HG03196 (cell line): ENCODE data around the gene TRAF3IP1.
A peak's percentile ranks its signal among the peaks of the same experiment; 100 is the strongest.

Experiments used
- ATAC-seq: cut with Tn5 transposase; IDR thresholded peaks from one replicate; pipeline ENCODE4 v1.9.1; 2021; ENCODE audit not compliant: unreplicated experiment

Gene TRAF3IP1

DNA sequence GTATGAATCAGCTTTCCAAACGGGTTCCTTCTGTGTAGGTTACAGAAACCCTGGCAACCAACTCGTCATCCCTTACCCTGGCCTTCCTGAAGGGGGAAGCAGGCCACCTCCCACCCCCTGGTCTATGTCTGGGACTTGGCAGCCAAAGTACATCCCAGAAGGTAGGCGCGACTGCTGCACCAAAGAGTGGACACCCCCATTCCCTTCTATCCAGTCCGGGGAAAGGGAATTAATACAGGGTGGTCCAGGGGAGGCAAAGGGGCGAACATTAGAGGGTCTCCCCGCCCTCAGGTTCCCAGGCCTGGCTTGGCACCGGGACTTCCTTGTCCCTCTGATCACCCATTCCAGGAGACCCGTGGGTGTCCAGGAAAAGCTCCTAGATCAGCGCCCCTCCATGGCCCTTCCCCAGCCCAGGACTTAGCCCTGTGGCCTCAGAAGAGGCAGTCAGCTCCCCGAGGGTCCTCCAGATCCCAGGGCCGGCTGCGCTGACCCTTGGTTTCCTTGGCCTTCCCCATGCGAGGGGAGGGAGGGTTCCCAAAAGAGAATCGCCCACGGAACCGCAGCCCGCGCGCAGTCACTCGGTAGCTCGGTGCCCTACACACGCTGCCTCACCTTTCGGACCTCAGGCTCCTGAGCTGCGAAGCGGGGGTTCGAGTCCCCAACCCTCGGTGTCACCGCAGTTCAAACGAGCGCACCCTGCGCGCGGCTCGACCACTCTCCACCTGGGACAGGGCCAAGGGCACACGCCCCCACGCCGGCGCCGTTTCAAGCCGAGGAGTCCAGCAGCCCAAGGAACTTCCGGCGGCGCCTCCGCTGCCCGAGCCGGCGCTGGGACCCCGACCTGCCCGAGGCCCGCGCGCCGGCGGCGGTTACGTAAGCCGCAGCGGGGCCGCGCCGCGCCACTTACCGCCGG lies 32.3 kb upstream of the TRAF3IP1 start, which contains the start of gene PER2:
Gene PER2 (minus strand): TSS at position 874 of the 913 bp plus-strand sequence. CDS start 10,674 bp downstream, outside the sequence.
- peak; percentile 30 for ATAC-seq

DNA sequence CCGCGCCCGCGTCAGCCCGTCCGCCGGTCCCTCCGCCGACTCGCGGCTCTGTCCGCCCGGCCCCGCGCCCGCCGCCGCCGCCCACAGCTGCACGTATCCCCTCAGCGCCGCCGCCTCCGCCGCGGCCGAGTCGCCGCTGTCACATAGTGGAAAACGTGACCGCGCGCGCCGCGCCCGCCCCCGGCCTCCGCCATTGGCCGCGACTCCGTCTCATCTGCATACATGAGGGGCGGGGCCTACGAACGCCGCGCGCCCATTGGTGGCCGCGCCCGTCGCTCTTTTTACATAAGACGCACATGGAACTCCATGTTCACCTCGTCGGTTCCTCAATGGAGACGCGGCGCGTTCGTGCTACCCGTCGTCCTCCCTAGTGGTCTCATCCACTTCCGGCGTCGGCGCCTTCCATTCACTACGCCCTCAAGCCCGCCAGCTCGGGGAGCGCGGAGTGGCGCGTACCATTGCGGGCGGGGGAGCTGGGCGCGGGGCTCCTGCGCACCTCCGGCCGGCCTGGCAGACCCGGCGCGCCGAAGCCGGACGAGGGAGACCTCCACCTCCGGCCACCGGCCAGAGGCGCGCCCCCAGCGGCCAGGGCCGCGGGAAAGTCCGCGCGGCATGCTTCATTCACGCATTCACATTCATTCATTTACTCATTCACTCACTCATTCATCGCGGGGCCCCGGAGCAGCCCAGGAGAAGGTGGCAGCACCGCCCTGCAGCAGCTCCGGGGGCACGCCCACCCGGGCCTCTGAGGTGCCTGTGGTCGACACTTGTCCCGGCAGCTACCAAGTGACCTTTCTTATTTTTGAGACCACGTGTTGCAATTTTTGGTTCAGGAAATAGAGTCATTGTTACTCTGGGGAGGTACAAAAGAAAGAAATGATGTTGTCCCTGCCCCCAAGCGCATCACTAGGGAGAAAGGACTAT lies 31.4 kb upstream of the TRAF3IP1 start:
- ATAC-seq: peak; percentile 91

DNA sequence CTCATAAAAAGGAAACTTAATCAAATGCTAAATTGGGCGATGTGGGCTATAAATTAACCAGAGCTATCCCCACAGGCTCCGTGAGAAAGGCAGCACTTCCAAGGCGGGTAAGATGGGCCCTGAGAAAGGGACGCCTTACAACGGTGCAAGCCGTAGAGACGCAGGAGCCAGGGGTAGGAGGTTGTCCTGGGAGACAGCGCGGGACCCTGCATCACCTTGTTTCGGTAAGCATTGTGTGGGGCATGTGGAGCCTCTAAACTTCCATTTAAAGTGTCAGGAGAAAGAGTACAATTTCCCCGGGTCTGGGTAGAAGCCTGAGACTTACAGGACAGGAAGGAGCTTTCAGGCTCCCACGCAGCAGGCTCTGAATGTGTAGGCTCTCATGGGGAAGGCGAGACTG lies 30.7 kb upstream of the TRAF3IP1 start:
- no peak for ATAC-seq

DNA sequence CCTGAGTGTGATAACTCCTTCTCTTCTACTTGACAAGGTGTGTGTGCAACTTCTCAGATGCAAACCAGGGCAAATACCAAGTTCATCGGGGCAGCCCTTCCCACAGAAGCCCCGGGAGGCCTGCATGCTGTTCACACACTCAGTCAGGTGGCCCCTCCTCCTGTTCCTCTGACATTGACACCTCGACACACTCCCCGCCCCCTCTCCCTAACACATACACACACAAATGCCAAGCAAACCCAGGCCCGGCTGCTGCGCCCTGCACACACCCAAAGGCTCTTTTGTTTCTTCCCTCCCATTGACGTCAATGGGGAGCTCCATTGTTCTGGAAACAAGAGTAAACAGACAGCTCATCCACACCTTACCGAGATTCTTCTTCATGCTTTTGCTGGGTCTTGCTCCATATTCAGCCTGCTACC lies 30.2 kb upstream of the TRAF3IP1 start:
- ATAC-seq: no peak

DNA sequence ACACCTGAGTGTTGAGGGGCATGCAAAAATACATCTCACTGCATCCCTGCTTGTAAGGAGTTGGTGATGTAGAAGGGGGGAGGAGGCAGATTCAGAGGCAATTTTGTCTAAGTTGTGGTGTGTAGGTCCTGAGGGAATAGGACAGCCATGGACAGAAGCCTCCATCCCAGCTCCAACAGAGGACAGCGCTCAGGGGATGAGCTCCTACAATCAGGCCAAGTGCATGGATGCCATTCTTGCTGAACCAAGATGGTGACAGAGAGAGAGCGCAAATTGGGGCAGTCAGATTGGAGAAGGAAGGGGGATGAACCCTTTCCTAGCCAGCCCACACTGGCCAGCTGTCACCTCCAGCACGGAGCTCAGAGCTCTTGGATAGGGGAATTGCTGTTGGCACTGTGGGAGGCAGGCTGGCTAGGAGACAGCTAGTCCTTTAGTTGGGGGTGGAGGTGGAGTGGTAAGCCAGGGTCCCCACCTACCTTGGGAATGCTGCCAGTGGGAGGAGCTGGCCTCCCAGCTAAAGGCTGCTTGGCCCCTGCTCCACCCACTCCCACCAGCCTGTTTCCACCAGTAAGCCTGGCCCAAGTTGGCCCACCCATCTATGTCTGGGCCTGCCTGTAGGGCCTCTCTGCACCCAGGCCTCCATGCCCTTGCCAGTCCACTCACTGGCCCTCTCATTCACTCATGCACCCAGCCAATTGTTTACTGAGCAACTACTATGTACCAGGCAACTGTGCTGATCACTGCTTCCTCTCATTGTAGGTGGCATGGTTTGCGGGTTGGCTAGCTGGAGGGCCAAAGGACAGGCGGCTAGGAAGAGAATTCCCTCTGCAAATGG lies 29.4 kb upstream of the TRAF3IP1 start:
- no peak for ATAC-seq

DNA sequence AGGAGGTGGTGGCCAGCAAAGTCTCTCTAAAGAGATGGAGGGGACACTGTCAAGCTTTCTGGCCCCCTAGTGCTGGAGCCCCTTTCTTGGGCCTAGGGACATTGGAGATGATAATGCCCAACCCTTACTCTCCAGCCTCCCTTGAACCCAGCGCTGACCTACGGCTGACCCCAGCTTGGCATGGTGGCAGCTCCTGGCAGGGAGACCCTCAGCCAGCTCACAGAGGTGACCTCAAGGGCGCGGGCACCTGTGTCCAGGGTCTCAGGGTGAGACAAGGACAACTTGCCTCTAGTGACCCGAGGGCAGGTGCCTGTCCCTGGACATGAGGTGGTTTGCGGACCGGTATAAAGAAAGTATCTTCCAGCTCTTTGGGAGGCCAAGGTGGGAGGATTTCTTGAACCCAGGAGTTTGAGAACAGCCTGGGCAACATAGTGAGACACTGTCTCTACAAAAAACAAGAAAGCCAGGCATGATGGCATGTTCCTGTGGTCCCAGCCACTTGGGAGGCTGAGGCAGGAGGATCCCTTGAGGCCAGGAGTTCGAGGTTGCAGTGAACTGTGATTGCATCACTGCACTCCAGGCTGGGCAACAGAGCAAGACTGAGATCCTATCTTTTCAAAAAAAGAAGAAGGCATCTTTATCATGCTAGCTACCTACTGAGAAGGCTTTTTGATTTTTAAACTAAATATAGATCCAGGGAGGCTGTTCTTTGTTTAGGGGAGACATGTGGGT lies 28.6 kb upstream of the TRAF3IP1 start:
- ATAC-seq: no peak

DNA sequence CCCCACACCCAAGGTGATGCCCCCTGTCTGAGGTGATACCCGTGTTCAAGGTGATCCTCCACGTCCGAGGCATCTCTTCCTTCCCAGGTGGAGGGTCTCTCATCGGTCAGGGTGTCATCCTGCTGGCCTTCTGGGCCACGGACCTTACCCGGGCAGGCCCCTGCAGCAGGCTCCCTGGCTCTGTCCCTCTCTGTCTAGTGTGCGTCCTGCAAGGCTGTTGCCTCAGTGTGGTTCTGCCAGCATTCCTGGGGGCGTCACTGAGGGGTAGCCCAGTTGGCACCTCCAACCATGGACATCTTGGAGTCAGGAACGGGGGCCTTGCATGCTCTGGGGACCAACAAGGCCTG lies 26.3 kb upstream of the TRAF3IP1 start:
- ATAC-seq: no peak

DNA sequence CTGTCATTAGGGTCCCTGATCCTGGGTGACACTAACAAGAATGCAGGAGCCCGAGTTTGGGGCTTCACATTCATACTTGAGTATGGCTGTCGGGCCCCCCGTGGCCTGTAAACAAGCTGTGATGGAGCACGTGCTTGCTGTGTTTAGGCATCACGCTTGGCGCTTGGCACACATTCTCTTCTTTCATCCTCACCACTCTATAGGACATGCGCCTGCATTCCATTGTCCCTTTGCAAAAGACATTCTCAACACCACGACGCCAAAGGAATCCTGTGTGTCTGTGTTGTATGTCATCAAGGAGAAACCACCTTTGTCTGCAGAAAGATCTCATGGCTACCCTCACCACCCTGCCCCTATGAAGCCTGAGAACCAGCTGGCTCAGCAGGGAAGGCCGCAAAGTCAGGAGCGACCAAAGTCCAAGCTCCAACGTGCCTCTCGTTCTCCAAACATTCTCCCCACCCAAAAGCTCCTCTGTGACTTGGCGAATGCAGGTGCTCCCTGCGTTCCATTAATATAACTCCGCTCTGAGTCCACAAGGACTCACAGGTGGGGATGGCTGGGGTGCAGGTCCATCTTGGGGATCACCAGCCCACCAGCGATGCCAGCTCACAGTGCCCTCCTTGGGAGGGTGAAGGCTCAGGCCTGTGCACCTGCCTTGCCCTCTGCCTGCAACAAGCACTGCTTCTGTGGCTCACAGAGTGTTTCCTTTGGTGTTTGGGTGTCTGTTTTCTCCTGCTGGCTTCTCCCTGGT lies 25.8 kb upstream of the TRAF3IP1 start:
- ATAC-seq: no peak

DNA sequence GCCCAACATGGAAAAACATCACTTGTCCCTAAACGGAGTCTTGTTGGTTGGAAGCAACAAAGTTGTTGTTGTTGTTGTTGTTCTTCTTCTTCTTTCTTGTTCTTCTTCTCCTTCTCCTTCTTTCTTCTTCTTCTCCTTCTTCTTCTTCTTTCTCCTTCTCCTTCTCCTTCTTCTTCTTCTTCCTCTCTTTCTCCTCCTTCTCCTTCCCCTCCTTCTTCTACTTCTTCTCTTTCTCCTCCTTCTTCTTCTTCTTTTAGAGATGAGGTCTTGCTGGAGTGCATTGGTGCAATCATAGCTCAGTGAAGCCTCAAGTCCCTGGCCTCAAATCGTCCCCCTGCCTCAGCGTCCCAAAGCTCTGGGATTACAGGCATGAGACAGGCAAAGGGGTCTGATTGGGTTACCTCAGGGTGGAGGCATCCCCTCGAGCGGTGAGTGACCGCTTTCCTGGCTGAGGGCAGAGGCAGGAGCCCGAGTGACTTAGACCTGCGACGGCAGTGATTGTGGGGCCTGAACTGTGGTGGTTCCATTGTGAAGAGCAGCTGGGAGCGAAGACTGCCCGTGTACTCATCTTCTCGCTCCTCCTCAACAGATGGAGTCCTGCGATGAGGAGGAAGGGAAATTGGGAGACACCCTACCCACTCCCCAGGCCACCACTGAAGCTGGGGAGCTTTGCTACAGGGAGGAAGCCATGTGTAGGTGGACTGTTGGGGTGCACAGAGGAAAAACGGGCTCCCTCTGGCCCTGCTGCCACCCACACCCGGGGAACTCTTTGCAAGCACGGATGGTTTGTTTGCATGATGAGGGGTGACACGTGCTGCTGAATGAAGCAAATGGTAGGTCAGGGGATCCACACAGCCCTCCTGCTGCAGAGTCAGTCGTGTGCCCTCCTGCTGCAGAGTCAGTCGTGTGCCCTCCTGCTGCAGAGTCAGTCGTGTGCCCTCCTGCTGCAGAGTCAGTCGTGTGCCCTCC lies 24.9 kb upstream of the TRAF3IP1 start:
- ATAC-seq: no peak

DNA sequence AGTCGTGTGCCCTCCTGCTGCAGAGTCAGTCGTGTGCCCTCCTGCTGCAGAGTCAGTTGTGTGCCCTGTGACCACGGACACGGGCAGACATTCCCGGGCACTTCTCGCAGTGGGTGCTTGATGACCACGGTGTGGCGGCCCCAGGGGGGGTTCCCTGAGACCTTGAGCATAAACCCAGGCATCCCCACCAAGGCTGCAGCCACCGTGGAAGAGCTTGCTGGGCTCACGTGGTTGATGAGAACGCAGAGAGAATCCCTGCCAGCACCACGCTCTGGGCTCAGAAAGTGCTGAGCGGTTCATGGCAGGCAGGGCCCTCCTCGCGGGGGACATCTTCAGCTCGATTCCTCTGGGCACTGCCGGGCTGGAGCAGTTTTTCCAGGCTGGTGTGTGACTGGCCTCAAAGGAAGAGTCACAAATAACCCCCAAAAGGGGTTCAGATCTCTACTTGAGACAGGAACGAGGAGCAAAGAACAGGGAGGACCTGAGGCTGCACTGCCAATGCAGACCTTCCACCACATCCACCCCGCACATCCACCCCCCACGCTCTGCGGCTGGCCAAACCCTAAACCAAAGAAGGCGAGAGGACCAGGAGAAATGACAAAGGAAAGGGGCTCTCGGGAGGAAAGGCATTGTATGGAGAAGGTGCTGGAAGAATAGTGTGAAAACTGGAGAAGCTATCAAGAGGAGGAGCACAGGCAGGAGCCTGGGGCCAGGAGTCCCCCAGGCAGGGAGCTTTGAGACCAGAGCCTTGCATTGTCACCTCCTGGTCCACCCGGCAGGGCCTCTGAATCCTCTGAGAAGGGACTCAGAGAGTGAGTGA lies 23.5 kb upstream of the TRAF3IP1 start:
- no peak for ATAC-seq

DNA sequence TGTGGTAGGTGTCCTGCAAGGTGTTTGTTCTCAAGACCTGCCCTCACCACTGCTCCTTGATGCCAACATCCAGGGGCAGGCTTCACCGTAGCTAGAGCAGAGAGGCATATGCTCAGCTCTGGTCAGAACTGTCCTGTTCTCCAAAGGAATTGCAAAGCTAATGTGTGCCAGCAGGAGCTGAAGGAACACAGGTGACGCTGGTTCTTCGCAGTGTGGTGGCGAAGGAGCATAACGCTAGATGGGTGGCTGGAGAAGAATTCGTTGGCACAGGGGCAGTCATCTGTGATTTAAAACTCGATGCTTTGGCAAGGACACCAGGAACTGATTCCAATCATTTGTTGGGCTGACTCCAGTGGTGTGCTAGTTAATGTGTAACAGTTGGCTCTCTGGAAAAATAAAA lies 20.5 kb upstream of the TRAF3IP1 start:
- ATAC-seq: no peak

DNA sequence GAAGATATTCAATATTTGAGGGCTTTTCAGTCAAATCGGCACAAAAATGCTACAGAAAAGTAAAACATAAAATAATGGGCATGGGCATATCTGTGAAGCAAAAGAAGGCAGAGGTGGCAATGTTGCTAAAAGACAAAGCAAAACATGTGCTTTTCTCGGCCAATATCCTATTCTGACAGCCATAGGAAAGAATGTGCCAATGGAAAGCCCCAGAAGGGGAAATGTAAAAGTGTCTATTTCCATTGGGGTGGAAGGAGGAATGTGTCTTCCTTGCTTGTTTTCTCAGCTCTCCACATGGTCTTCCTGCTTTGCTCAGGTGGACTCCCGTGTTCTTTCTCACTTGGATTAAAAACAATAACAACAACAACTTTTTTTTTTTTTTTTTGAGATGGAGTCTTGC lies 18.2 kb upstream of the TRAF3IP1 start:
- ATAC-seq: no peak

DNA sequence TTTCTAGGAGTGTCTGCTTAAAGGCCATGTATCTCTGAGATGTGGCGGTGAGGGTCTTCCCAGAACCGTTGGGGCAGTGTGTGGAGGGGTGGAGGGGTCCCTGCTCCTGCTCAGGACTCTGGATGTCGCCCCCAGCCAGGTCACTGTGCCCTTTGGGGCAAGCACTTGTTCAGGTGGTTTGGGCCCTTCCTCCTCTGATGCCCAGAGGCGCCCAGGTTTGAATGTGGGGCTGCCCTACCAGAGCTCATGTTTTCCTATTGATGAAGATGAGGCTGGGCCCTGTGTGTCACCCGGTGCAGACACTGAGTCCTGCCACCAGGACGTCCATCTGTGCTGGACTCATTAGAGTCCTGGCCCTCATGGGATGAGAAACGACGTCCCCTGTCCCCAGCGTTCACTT lies 17.6 kb upstream of the TRAF3IP1 start:
- ATAC-seq: no peak

DNA sequence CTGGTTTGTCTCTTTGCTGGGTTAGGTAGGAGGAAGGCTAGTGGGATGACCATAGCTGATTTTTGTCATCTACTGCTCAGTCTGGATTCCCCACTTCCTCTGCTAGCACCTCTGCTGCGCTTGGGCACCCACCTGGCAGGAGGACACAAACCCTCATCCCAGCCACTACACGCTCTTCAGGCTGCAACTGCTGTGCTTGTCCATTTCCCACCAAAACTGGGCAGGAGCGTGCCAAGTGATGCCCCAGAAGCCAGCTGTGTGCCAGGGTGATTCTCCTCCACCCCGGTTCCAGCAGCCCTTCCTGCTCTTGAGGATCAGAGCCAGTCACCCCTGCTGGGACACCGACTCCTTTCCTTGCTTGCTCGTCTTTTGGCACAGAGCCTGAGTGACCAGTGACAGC lies 16.2 kb upstream of the TRAF3IP1 start:
- ATAC-seq: no peak

DNA sequence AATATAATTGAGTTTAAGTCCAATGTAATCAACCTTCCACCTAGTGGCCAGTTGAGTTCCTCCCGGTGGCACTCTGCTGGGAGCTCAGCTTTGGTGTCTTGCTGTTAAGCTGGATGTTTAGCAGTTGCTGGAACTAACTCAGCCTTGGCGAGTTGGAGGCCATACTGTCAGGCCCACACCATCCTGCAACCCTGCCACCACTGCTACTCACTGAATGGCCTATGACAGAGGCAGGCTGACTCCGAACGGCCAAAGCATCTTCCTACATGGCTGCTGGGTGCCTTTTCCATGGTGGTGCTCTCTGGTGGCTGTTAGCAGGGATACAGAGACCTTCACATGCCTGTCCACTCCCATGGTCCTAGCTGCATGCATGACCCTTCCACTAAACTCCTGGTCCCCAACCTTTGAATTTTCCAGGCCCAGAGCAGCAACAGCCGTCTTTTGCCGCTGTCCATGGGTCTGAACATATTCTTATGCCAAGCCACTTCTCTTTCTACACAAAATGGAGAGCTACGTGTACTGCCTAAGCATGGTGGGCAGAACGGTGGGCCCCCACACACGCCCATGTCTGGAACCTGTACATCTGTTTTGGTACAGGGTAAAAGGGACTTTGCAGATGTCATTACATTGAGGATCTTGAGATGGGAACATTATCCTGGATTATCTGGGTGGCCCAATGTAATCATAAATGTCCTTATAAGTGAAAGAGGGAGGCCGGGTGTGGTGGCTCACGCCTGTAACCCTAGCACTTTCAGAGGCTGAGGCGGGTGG lies 15.0 kb upstream of the TRAF3IP1 start:
- no peak for ATAC-seq

DNA sequence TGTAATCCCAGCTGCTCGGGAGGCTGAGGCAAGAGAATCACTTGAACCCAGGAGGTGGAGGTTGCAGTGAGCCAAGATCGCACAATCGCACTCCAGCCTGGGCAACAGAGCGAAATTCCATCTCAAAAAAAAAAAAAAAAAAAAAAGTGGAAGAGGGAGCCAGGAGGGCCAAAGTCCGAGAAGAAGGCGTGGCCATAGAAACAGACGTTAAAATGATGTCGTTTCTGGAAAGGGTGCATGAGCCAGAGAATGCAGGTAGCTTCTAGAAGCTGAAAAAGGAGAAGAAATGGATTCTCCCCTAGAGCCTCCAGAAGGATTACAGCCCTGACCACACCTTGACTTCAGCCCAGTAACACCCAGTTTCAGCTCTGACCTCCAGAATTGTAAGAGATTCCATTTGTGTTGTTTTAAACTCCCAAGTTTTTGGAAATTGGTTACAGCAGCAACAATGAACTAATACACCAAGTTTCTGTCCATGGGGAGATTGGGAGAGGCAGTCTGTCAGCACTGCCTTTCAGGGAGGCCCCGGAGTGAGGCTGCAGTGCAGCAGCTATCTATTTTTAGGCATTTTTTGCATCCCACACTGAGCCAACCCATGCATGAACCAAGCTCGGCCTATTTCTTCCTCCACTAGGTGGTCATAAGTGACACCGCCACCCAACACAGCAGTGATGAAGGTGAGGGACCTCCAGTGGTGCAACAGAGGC lies 14.2 kb upstream of the TRAF3IP1 start:
- no peak for ATAC-seq
